Measurements from ENCODE around the gene KCNE3. TPM values are rescaled to one million over a fixed set of nuclear protein-coding genes. Genes with fewer than 3 reads are reported as not detected.

KCNE3 gene
- total RNA-seq, 1 donor from 2014 or later: 0.59 TPM

- DNase-seq (ENCODE audit: low read depth) (peak; percentile 27), FAIRE-seq (no peak)
- no peaks in the 10 kb centered on the region for H3K27me3 Mint-ChIP-seq (ENCODE audit: low read depth, unreplicated experiment)
- Histone ChIP-seq H3K9ac (ENCODE audit: low read length) (no peak overlapping the region), H3K27me3 (ENCODE audit: insufficient read depth, low read length) (no peaks in the 10 kb centered on the region), H3K4me1 (ENCODE audit: insufficient read depth, low read length) (peaks cover 7% of the 10 kb centered on the region), H3K27ac (ENCODE audit: low read depth, low read length) (peak overlapping the region; percentile 0), H3K79me2 (ENCODE audit: insufficient read depth, low read length) (no peaks in the 10 kb centered on the region), H3K36me3 (ENCODE audit: insufficient read depth, low read length) (no peaks in the 10 kb centered on the region), H3K4me3 (ENCODE audit: insufficient read depth, low read depth, low read length) (no peak overlapping the region), H3K9me3 (ENCODE audit: insufficient read depth, low read depth, low read length) (no peaks in the 10 kb centered on the region), H4K20me1 (ENCODE audit: insufficient read depth, low read length) (no peaks in the 10 kb centered on the region), H2AFZ (ENCODE audit: low read depth, low read length) (no peak overlapping the region), H3K4me2 (ENCODE audit: low read length) (no peak overlapping the region)
- H3K27ac Mint-ChIP-seq (ENCODE audit: unreplicated experiment): peak overlapping the region; percentile 50
- peaks cover 10% of the 10 kb centered on the region for H3K4me1 Mint-ChIP-seq (ENCODE audit: low read depth, unreplicated experiment)
- H3K4me3 Mint-ChIP-seq (ENCODE audit: unreplicated experiment): no peak overlapping the region
- no peaks in the 10 kb centered on the region for H3K9me3 Mint-ChIP-seq (ENCODE audit: unreplicated experiment)
- no peaks in the 10 kb centered on the region for H3K36me3 Mint-ChIP-seq (ENCODE audit: low read depth, unreplicated experiment)
- TF ChIP-seq EZH2 (IDR thresholded peaks at IDR 0.05; ENCODE audit: insufficient read depth, low read length) (no peak), CTCF (IDR thresholded peaks at IDR 0.05; ENCODE audit: insufficient read depth, low read depth, low read length) (no peak)
These were observed 29.8 kb downstream of the KCNE3 start for GRCh38 chr11:74437441-74438042.

- no peak overlapping the region for H3K27ac Mint-ChIP-seq (ENCODE audit: unreplicated experiment)
- H3K79me2 ChIP-seq (ENCODE audit: insufficient read depth, low read length): no peaks in the 10 kb centered on the region
- H3K36me3 ChIP-seq (ENCODE audit: insufficient read depth, low read length): no peaks in the 10 kb centered on the region
- H3K4me2 ChIP-seq (ENCODE audit: low read length): no peak overlapping the region
- FAIRE-seq (no peak), DNase-seq (ENCODE audit: low read depth) (no peak)
- H3K4me3 ChIP-seq (ENCODE audit: insufficient read depth, low read depth, low read length): no peak overlapping the region
- TF ChIP-seq CTCF (IDR thresholded peaks at IDR 0.05; ENCODE audit: insufficient read depth, low read depth, low read length) (no peak), EZH2 (IDR thresholded peaks at IDR 0.05; ENCODE audit: insufficient read depth, low read length) (no peak)
- no peak overlapping the region for H3K4me3 Mint-ChIP-seq (ENCODE audit: unreplicated experiment)
- no peaks in the 10 kb centered on the region for H4K20me1 ChIP-seq (ENCODE audit: insufficient read depth, low read length)
- no peak overlapping the region for H3K9ac ChIP-seq (ENCODE audit: low read length)
- H3K9me3 ChIP-seq (ENCODE audit: insufficient read depth, low read depth, low read length): no peaks in the 10 kb centered on the region
- peaks cover 10% of the 10 kb centered on the region for H3K4me1 Mint-ChIP-seq (ENCODE audit: low read depth, unreplicated experiment)
- no peaks in the 10 kb centered on the region for H3K27me3 Mint-ChIP-seq (ENCODE audit: low read depth, unreplicated experiment)
- no peak overlapping the region for H2AFZ ChIP-seq (ENCODE audit: low read depth, low read length)
- no peaks in the 10 kb centered on the region for H3K9me3 Mint-ChIP-seq (ENCODE audit: unreplicated experiment)
- no peaks in the 10 kb centered on the region for H3K36me3 Mint-ChIP-seq (ENCODE audit: low read depth, unreplicated experiment)
- H3K27ac ChIP-seq (ENCODE audit: low read depth, low read length): no peak overlapping the region
- peaks cover 4% of the 10 kb centered on the region for H3K4me1 ChIP-seq (ENCODE audit: insufficient read depth, low read length)
- no peaks in the 10 kb centered on the region for H3K27me3 ChIP-seq (ENCODE audit: insufficient read depth, low read length)
These were observed 32.8 kb downstream of the KCNE3 start for GRCh38 chr11:74434528-74434927.

GRCh38 chr11:74429205-74429604 is 38.1 kb downstream of the KCNE3 start:
- no peak overlapping the region for H3K4me2 ChIP-seq (ENCODE audit: low read length)
- H3K36me3 ChIP-seq (ENCODE audit: insufficient read depth, low read length): no peaks in the 10 kb centered on the region
- H3K4me3 ChIP-seq (ENCODE audit: insufficient read depth, low read depth, low read length): no peak overlapping the region
- no peaks in the 10 kb centered on the region for H4K20me1 ChIP-seq (ENCODE audit: insufficient read depth, low read length)
- no peaks in the 10 kb centered on the region for H3K27me3 ChIP-seq (ENCODE audit: insufficient read depth, low read length)
- Mint-ChIP-seq H3K27me3 (ENCODE audit: low read depth, unreplicated experiment) (no peaks in the 10 kb centered on the region), H3K27ac (ENCODE audit: unreplicated experiment) (no peak overlapping the region), H3K9me3 (ENCODE audit: unreplicated experiment) (peaks cover 3% of the 10 kb centered on the region), H3K4me3 (ENCODE audit: unreplicated experiment) (no peak overlapping the region), H3K4me1 (ENCODE audit: low read depth, unreplicated experiment) (no peaks in the 10 kb centered on the region), H3K36me3 (ENCODE audit: low read depth, unreplicated experiment) (no peaks in the 10 kb centered on the region)
- H2AFZ ChIP-seq (ENCODE audit: low read depth, low read length): no peak overlapping the region
- no peaks in the 10 kb centered on the region for H3K9me3 ChIP-seq (ENCODE audit: insufficient read depth, low read depth, low read length)
- H3K79me2 ChIP-seq (ENCODE audit: insufficient read depth, low read length): no peaks in the 10 kb centered on the region
- no peak overlapping the region for H3K27ac ChIP-seq (ENCODE audit: low read depth, low read length)
- DNase-seq (ENCODE audit: low read depth) (no peak), FAIRE-seq (no peak)
- TF ChIP-seq EZH2 (IDR thresholded peaks at IDR 0.05; ENCODE audit: insufficient read depth, low read length): no peak
- TF ChIP-seq CTCF (IDR thresholded peaks at IDR 0.05; ENCODE audit: insufficient read depth, low read depth, low read length): no peak
- no peak overlapping the region for H3K9ac ChIP-seq (ENCODE audit: low read length)
- H3K4me1 ChIP-seq (ENCODE audit: insufficient read depth, low read length): no peaks in the 10 kb centered on the region

Measured in astrocyte (in vitro differentiated cells and primary cell).